LNCaP clone FGC (cell line): Measurements from ENCODE around the gene PLAU.

Source experiments
- DNase-seq: peaks from one replicate; pipeline ENCODE4 v3.0.0-alpha.2; 2011; ENCODE audit warnings: low read depth
- H3K4me3 ChIP-seq: 2 replicates; pipeline ENCODE4 v1.5.1; 2011; ENCODE audit warnings: mild to moderate bottlenecking, low read depth, low read length, control low read depth
- CTCF ChIP-seq: IDR thresholded peaks from 2 replicates; pipeline ENCODE4 v1.5.1; 2012; ENCODE audit warnings: mild to moderate bottlenecking; ENCODE audit not compliant: control insufficient read depth, insufficient read depth; ENCODE audit errors: extremely low read depth

The PLAU gene

GRCh38 chr10:73899423-73899822 is 11.5 kb upstream of the PLAU start:
- H3K4me3 ChIP-seq, result no peak overlapping the region
- TF ChIP-seq CTCF, result no peak
- no peak for DNase-seq

GRCh38 chr10:73900064-73900463 is 10.9 kb upstream of the PLAU start:
- no peak for TF ChIP-seq CTCF
- DNase-seq, result no peak
- H3K4me3 ChIP-seq, result no peak overlapping the region

GRCh38 chr10:73901261-73901660 is 9.7 kb upstream of the PLAU start:
- H3K4me3 ChIP-seq, result no peak overlapping the region
- DNase-seq, result no peak
- no peak for TF ChIP-seq CTCF

GRCh38 chr10:73902351-73902750 is 8.6 kb upstream of the PLAU start:
- H3K4me3 ChIP-seq, result no peak overlapping the region
- no peak for DNase-seq
- TF ChIP-seq CTCF, result no peak

- no peak for TF ChIP-seq CTCF
- H3K4me3 ChIP-seq, result no peak overlapping the region
- no peak for DNase-seq
These were observed 5.5 kb upstream of the PLAU start for GRCh38 chr10:73905256-73906020.

- no peak for DNase-seq
- H3K4me3 ChIP-seq, result no peak overlapping the region
- TF ChIP-seq CTCF, result no peak
These were observed 4.1 kb upstream of the PLAU start for GRCh38 chr10:73906524-73907447.
